ENCODE measurements around the gene TFCP2. TPM values are rescaled to one million over a fixed set of nuclear protein-coding genes. Genes with fewer than 3 reads are reported as not detected.
A peak's percentile ranks its signal among the peaks of the same experiment; 100 is the strongest.

Gene TFCP2
- total RNA-seq, 1 donor from 2014 or later = 22.4 TPM

DNA sequence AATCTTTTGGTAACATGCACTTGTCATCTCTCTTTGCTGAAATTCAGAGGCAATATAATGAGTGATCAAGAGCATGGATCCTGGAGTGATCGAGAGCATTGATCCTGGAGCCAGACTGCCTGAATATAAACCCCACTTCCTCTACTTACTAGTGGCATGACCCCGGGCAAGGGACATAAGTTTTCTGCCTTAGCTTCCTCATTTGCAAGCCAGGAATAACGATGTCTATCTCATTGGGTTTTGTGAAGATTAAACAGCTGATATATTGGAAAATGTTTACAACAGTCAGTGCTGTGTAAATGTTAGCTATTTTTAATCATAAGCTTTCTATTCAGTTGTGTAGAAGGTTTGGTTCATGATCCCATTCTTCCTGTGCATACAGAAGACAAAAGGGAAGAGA is 87.2 kb downstream of the TFCP2 start:
- H2AFZ ChIP-seq (ENCODE audit: low read depth, low read length) = no peak overlapping the region
- H3K4me2 ChIP-seq (ENCODE audit: low read length) = no peak overlapping the region
- H3K27me3 ChIP-seq (ENCODE audit: insufficient read depth, low read length) = no peaks in the 10 kb centered on the region
- TF ChIP-seq, protein P1, sequence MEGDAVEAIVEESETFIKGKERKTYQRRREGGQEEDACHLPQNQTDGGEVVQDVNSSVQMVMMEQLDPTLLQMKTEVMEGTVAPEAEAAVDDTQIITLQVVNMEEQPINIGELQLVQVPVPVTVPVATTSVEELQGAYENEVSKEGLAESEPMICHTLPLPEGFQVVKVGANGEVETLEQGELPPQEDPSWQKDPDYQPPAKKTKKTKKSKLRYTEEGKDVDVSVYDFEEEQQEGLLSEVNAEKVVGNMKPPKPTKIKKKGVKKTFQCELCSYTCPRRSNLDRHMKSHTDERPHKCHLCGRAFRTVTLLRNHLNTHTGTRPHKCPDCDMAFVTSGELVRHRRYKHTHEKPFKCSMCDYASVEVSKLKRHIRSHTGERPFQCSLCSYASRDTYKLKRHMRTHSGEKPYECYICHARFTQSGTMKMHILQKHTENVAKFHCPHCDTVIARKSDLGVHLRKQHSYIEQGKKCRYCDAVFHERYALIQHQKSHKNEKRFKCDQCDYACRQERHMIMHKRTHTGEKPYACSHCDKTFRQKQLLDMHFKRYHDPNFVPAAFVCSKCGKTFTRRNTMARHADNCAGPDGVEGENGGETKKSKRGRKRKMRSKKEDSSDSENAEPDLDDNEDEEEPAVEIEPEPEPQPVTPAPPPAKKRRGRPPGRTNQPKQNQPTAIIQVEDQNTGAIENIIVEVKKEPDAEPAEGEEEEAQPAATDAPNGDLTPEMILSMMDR (IDR thresholded peaks at IDR 0.05; ENCODE audit: insufficient read depth, low read depth, low read length) = no peak
- no peak for TF ChIP-seq EZH2 (IDR thresholded peaks at IDR 0.05; ENCODE audit: insufficient read depth, low read length)
- H3K4me3 Mint-ChIP-seq (ENCODE audit: unreplicated experiment) = no peak overlapping the region
- H3K27me3 Mint-ChIP-seq (ENCODE audit: low read depth, unreplicated experiment) = no peaks in the 10 kb centered on the region
- no peaks in the 10 kb centered on the region for H3K9me3 ChIP-seq (ENCODE audit: insufficient read depth, low read depth, low read length)
- no peak overlapping the region for H3K27ac Mint-ChIP-seq (ENCODE audit: unreplicated experiment)
- no peak overlapping the region for H3K27ac ChIP-seq (ENCODE audit: low read depth, low read length)
- H3K36me3 ChIP-seq (ENCODE audit: insufficient read depth, low read length) = peaks cover 2% of the 10 kb centered on the region
- no peak for FAIRE-seq
- H3K4me1 ChIP-seq (ENCODE audit: insufficient read depth, low read length) = peaks cover 13% of the 10 kb centered on the region
- H3K79me2 ChIP-seq (ENCODE audit: insufficient read depth, low read length) = peaks cover 25% of the 10 kb centered on the region
- H3K36me3 Mint-ChIP-seq (ENCODE audit: low read depth, unreplicated experiment) = peaks cover 4% of the 10 kb centered on the region
- H3K4me3 ChIP-seq (ENCODE audit: insufficient read depth, low read depth, low read length) = no peak overlapping the region
- no peak overlapping the region for H3K9ac ChIP-seq (ENCODE audit: low read length)
- H3K9me3 Mint-ChIP-seq (ENCODE audit: unreplicated experiment) = no peaks in the 10 kb centered on the region
- peaks cover 13% of the 10 kb centered on the region for H3K4me1 Mint-ChIP-seq (ENCODE audit: low read depth, unreplicated experiment)
- peaks cover 22% of the 10 kb centered on the region for H4K20me1 ChIP-seq (ENCODE audit: insufficient read depth, low read length)
- no peak for DNase-seq (ENCODE audit: low read depth)

DNA sequence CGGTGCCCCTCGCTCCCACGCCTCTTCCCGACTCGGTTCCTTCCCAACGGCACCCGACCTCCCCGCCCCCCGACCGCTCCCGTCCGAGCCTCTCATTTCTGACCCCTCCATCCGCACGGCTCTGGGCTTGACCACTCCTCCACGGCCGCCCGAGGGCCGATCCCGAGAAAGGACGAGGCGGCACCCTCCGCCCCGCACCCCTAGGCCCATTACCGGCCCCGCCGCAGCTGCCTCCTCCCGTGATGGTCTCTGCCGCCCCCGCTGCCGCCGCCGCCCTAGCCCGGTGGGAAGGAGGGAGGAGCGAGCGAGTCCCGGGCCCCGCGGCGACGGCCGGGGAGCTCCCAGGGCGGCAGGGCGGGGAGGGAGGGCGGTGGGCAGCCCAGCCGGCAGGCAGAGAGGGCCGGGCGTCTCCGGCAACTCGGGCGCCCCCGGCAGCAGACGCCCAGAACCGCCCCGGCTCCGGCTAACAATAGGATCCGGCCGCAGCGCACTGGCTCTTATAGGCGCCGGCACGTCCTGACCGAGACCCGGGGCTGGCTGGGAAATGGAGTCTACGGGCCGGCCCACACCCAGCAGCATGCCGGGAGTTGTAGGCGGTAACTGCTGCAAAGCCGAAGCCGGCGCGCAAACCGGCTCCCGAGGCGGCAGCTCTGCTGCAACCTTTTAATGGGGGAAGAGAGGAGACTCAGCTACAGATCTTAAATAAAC is 89.7 kb downstream of the TFCP2 start, which contains the start of gene CSRNP2:
CSRNP2 (minus strand) TSS at position 471 of the 708 bp plus-strand sequence. CDS start 7,035 bp downstream, outside the sequence.
- H3K4me3 ChIP-seq (ENCODE audit: insufficient read depth, low read depth, low read length) = peak within 1 kb of the TSS; percentile 88
- no peaks in the 10 kb centered on the region for H3K9me3 ChIP-seq (ENCODE audit: insufficient read depth, low read depth, low read length)
- H3K36me3 ChIP-seq (ENCODE audit: insufficient read depth, low read length) = peaks cover 2% of the 10 kb centered on the region
- H3K4me2 ChIP-seq (ENCODE audit: low read length) = peak within 1 kb of the TSS; percentile 97
- H3K9me3 Mint-ChIP-seq (ENCODE audit: unreplicated experiment) = peaks cover 2% of the 10 kb centered on the region
- H3K27ac ChIP-seq (ENCODE audit: low read depth, low read length) = peak within 1 kb of the TSS; percentile 82
- peaks cover 45% of the 10 kb centered on the region for H3K79me2 ChIP-seq (ENCODE audit: insufficient read depth, low read length)
- H3K4me3 Mint-ChIP-seq (ENCODE audit: unreplicated experiment) = peak within 1 kb of the TSS; percentile 98
- H2AFZ ChIP-seq (ENCODE audit: low read depth, low read length) = peak within 1 kb of the TSS; percentile 76
- FAIRE-seq (no peak), DNase-seq (ENCODE audit: low read depth) (peak; percentile 87)
- H3K27ac Mint-ChIP-seq (ENCODE audit: unreplicated experiment) = peak within 1 kb of the TSS; percentile 83
- TF ChIP-seq, protein P1 (IDR thresholded peaks at IDR 0.05; ENCODE audit: insufficient read depth, low read depth, low read length) = no peak
- no peak for TF ChIP-seq EZH2 (IDR thresholded peaks at IDR 0.05; ENCODE audit: insufficient read depth, low read length)
- peaks cover 13% of the 10 kb centered on the region for H3K4me1 ChIP-seq (ENCODE audit: insufficient read depth, low read length)
- H3K27me3 ChIP-seq (ENCODE audit: insufficient read depth, low read length) = no peaks in the 10 kb centered on the region
- H3K4me1 Mint-ChIP-seq (ENCODE audit: low read depth, unreplicated experiment) = peaks cover 19% of the 10 kb centered on the region
- peaks cover 2% of the 10 kb centered on the region for H3K36me3 Mint-ChIP-seq (ENCODE audit: low read depth, unreplicated experiment)
- H3K9ac ChIP-seq (ENCODE audit: low read length) = peak within 1 kb of the TSS; percentile 93
- no peaks in the 10 kb centered on the region for H3K27me3 Mint-ChIP-seq (ENCODE audit: low read depth, unreplicated experiment)
- H4K20me1 ChIP-seq (ENCODE audit: insufficient read depth, low read length) = peaks cover 38% of the 10 kb centered on the region

Data from astrocyte (in vitro differentiated cells and primary cell).